Left lung (tissue), 14 donors: ENCODE data around the gene C2orf76. TPM values are rescaled to one million over a fixed set of nuclear protein-coding genes. Genes with fewer than 3 reads are reported as not detected.
A peak's percentile ranks its signal among the peaks of the same experiment; 100 is the strongest.

Source experiments
- ATAC-seq: fragments of 200-7000 bp; cut with Tn5 transposase; one replicate; pipeline ENCODE4 v1.9.1; 2020; ENCODE audit warnings: moderate library complexity
- DNase-seq, 4 donors: peaks; one replicate each; pipeline ENCODE4 v3.0.0-alpha.2; 2013 to 2020
- H3K27ac ChIP-seq, 2 donors: fragments of 200-600 bp; sonication (generic) in 1 of 2; one replicate each; pipeline versions ENCODE4 v1.5.0 to v1.8.0; 2020 to 2021
- H3K27me3 ChIP-seq, 2 donors: fragments of 200-600 bp; sonication (generic) in 1 of 2; one replicate each; pipeline versions ENCODE4 v1.5.0 to v1.8.0; 2020 to 2021
- H3K36me3 ChIP-seq, 2 donors: fragments of 200-600 bp; sonication (generic) in 1 of 2; one replicate each; pipeline versions ENCODE4 v1.5.0 to v1.8.0; 2020 to 2021
- H3K4me1 ChIP-seq, 2 donors: fragments of 200-600 bp; one replicate each; pipeline ENCODE4 v1.8.0; 2021
- H3K4me3 ChIP-seq, 2 donors: fragments of 200-600 bp; sonication (generic) in 1 of 2; one replicate each; pipeline versions ENCODE4 v1.5.0 to v1.8.0; 2020 to 2021; ENCODE audit warnings: mild to moderate bottlenecking in 1 of 2
- H3K9me3 ChIP-seq, 2 donors: fragments of 200-600 bp; sonication (generic) in 1 of 2; one replicate each; pipeline versions ENCODE4 v1.5.0 to v1.8.0; 2020 to 2021
- intact Hi-C, 2 donors: fragments of 100-400 bp; cut with DNase I; formaldehyde crosslinking; loops; one replicate each; pipeline versions ENCODE4 v1.11.2 to v1.14.2; 2022
- long read RNA-seq, 12 donors: library from polyadenylated mRNA in 2 of 12; unstranded in 2 of 12; transcript quantifications; one replicate each; pipeline ENCODE4 v2.0.0 and lab custom pipeline, GENCODE V29; 2019 to 2026
- polyA plus RNA-seq, 6 donors: library from polyadenylated mRNA; unstranded; fragments of 120-200 nt; gene quantifications; one replicate each; pipeline ENCODE4 v1.2.1, GENCODE V29; 2013; ENCODE audit not compliant: insufficient read length in 6 of 6
- total RNA-seq, 2 donors: library from RNA; stranded (reverse); fragmentation: NEBNext Ultra II Directional; extraction: Animal tissue kit (Norgen Biotek cat#: 25700); gene quantifications; one replicate each; pipeline ENCODE4 v1.2.1, GENCODE V29; 2021
- TF ChIP-seq, protein P1 (sequence below), 2 donors: fragments of 200-600 bp; sonication (generic) in 1 of 2; IDR thresholded peaks; one replicate each; pipeline versions ENCODE4 v1.5.0 to v1.8.0; 2021; ENCODE audit warnings: antibody characterized with exemption in 2 of 2
- donor health status: DM: no; HTN: yes; CAD: no.
- donor health status: DM: no; HTN: no; CAD: no.

The C2orf76 gene
- total RNA-seq = 10 to 100 TPM; 11.0 TPM
- 10 to 100 TPM; 15.9 to 17.1 (median 16.2) TPM for polyA plus RNA-seq
- long read RNA-seq, donor 1, transcript C2orf76-201 (6 exons, 676 nt) = major isoform, 9 of 548 reads
- long read RNA-seq, donor 1, partial matches to known transcripts = 528 of 548 reads
- long read RNA-seq, donor 1, other reads (novel, unspliced or antisense) = 11 of 548 reads
- long read RNA-seq, donor 2, transcript C2orf76-201 (6 exons, 676 nt) = major isoform, 5 of 5 reads
- long read RNA-seq, donor 2, partial matches to known transcripts = 0 of 5 reads
- long read RNA-seq, donor 2, other reads (novel, unspliced or antisense) = 0 of 5 reads
- long read RNA-seq, donor 3, transcript C2orf76-201 (6 exons, 676 nt) = major isoform, 6 of 6 reads
- long read RNA-seq, donor 3, partial matches to known transcripts = 0 of 6 reads
- long read RNA-seq, donor 3, other reads (novel, unspliced or antisense) = 0 of 6 reads
- long read RNA-seq, donor 4, partial matches to known transcripts = 0 of 8 reads
- long read RNA-seq, donor 4, other reads (novel, unspliced or antisense) = 5 of 8 reads
- long read RNA-seq, donor 5, transcript C2orf76-201 (6 exons, 676 nt) = major isoform, 6 of 426 reads
- long read RNA-seq, donor 5, partial matches to known transcripts = 414 of 426 reads
- long read RNA-seq, donor 5, other reads (novel, unspliced or antisense) = 6 of 426 reads
- long read RNA-seq, donor 6, partial matches to known transcripts = 419 of 428 reads
- long read RNA-seq, donor 6, other reads (novel, unspliced or antisense) = 5 of 428 reads
- long read RNA-seq, donor 7, partial matches to known transcripts = 52 of 371 reads
- long read RNA-seq, donor 7, other reads (novel, unspliced or antisense) = 314 of 371 reads
- long read RNA-seq, donor 8, partial matches to known transcripts = 76 of 428 reads
- long read RNA-seq, donor 8, other reads (novel, unspliced or antisense) = 351 of 428 reads
- long read RNA-seq, donor 9 = 0 reads
- long read RNA-seq, donor 10, partial matches to known transcripts = 0 of 2 reads
- long read RNA-seq, donor 10, other reads (novel, unspliced or antisense) = 0 of 2 reads
- long read RNA-seq, donor 11, transcript C2orf76-201 (6 exons, 676 nt) = major isoform, 9 of 2,857 reads
- long read RNA-seq, donor 11, partial matches to known transcripts = 2,797 of 2,857 reads
- long read RNA-seq, donor 11, other reads (novel, unspliced or antisense) = 51 of 2,857 reads
- long read RNA-seq, donor 12, partial matches to known transcripts = 0 of 1 reads
- long read RNA-seq, donor 12, other reads (novel, unspliced or antisense) = 0 of 1 reads

GRCh38 chr2:119366649-119367471 is at the start of gene C2orf76, which contains the start of gene DBI:
TSS of gene C2orf76 (minus strand) at chr2:119366834. CDS start at chr2:119339959, 26,875 bp downstream.
TSS of gene DBI (plus strand) at chr2:119366977. CDS start at chr2:119367052, 75 bp downstream.
- peak within 1 kb of the TSS; percentile 86 to 89 for H3K27ac ChIP-seq
- peaks cover 15 to 42% of the 10 kb centered on the region in 2 donors for H3K4me1 ChIP-seq
- peak; percentile 97 for ATAC-seq
- intact Hi-C loops = no loop called here
- TF ChIP-seq, protein P1, sequence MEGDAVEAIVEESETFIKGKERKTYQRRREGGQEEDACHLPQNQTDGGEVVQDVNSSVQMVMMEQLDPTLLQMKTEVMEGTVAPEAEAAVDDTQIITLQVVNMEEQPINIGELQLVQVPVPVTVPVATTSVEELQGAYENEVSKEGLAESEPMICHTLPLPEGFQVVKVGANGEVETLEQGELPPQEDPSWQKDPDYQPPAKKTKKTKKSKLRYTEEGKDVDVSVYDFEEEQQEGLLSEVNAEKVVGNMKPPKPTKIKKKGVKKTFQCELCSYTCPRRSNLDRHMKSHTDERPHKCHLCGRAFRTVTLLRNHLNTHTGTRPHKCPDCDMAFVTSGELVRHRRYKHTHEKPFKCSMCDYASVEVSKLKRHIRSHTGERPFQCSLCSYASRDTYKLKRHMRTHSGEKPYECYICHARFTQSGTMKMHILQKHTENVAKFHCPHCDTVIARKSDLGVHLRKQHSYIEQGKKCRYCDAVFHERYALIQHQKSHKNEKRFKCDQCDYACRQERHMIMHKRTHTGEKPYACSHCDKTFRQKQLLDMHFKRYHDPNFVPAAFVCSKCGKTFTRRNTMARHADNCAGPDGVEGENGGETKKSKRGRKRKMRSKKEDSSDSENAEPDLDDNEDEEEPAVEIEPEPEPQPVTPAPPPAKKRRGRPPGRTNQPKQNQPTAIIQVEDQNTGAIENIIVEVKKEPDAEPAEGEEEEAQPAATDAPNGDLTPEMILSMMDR (IDR thresholded peaks at IDR 0.05) = no peak
- H3K9me3 ChIP-seq = no peaks in the 10 kb centered on the region
- H3K4me3 ChIP-seq = peak within 1 kb of the TSS; percentile 64 to 92
- peaks cover 0 to 35% of the 10 kb centered on the region in 2 donors for H3K36me3 ChIP-seq
- DNase-seq = peak; percentile 94 to 99 (median 96)
- no peaks in the 10 kb centered on the region for H3K27me3 ChIP-seq

GRCh38 chr2:119415630-119416029 is 49.0 kb upstream of the C2orf76 start:
- DNase-seq (no peak), ATAC-seq (no peak)
- Histone ChIP-seq H3K4me3 (no peak overlapping the region), H3K36me3 (no peaks in the 10 kb centered on the region), H3K9me3 (no peaks in the 10 kb centered on the region), H3K27ac (no peak overlapping the region), H3K4me1 (no peaks in the 10 kb centered on the region), H3K27me3 (no peaks in the 10 kb centered on the region)
- TF ChIP-seq, protein P1 (IDR thresholded peaks at IDR 0.05) = no peak
- intact Hi-C loops = no loop called here

- TF ChIP-seq, protein P1 (IDR thresholded peaks at IDR 0.05) = no peak
- intact Hi-C loops = no loop called here
Observed at GRCh38 chr2:119414894-119415293, 48.3 kb upstream of the C2orf76 start.

GRCh38 chr2:119409506-119409905 is 42.9 kb upstream of the C2orf76 start:
- DNase-seq = no peak
- H3K9me3 ChIP-seq = no peaks in the 10 kb centered on the region
- TF ChIP-seq, protein P1 (IDR thresholded peaks at IDR 0.05) = no peak
- intact Hi-C loops = loop anchor here in 1 of 2 donors (10.0 kb wide), 1 partner anchor 65 kb away; no protein-coding TSS in a partner anchor
- H3K27me3 ChIP-seq = no peaks in the 10 kb centered on the region
- ATAC-seq = no peak
- no peak overlapping the region for H3K27ac ChIP-seq
- peaks cover 0 to 5% of the 10 kb centered on the region in 2 donors for H3K4me1 ChIP-seq
- H3K36me3 ChIP-seq = no peaks in the 10 kb centered on the region
- no peak overlapping the region for H3K4me3 ChIP-seq

More at GRCh38 chr2:119414894-119415293, 48.3 kb upstream of the C2orf76 start:
- DNase-seq (no peak), ATAC-seq (no peak)
- Histone ChIP-seq H3K27ac (no peak overlapping the region), H3K9me3 (no peaks in the 10 kb centered on the region), H3K36me3 (no peaks in the 10 kb centered on the region), H3K27me3 (no peaks in the 10 kb centered on the region), H3K4me3 (no peak overlapping the region), H3K4me1 (no peaks in the 10 kb centered on the region)
